ENCODE results near the gene ATP5MC2.

Gene ATP5MC2

GRCh38 chr12:53709671-53710070, 33.8 kb upstream of the ATP5MC2 start:
- no peak overlapping the region for H3K9ac ChIP-seq (ENCODE audit: low read depth in 1 of 2, low read length in 2 of 2)
- H3K27ac ChIP-seq (ENCODE audit: low read depth in 2 of 2, low read length in 2 of 2) = no peak overlapping the region
- H3K27me3 ChIP-seq (ENCODE audit: control insufficient read depth in 2 of 2, insufficient read depth in 2 of 2, low read length in 2 of 2) = peaks cover 6 to 10% of the 10 kb centered on the region in 2 donors
- H3K36me3 ChIP-seq (ENCODE audit: control insufficient read depth in 2 of 2, insufficient read depth in 2 of 2, low read length in 2 of 2) = peaks cover 20 to 25% of the 10 kb centered on the region in 2 donors
- no peak overlapping the region for H3K4me3 ChIP-seq (ENCODE audit: low read length in 2 of 2)
- no peaks in the 10 kb centered on the region for H3K9me3 ChIP-seq (ENCODE audit: control insufficient read depth in 2 of 2, low read length in 2 of 2)
- no peaks in the 10 kb centered on the region for H3K4me1 ChIP-seq (ENCODE audit: control insufficient read depth in 2 of 2, insufficient read depth in 2 of 2, low read length in 2 of 2)

- Histone ChIP-seq H3K9ac (ENCODE audit: low read depth in 1 of 2, low read length in 2 of 2) (no peak overlapping the region), H3K4me3 (ENCODE audit: low read length in 2 of 2) (no peak overlapping the region), H3K27ac (ENCODE audit: low read depth in 2 of 2, low read length in 2 of 2) (no peak overlapping the region), H3K27me3 (ENCODE audit: control insufficient read depth in 2 of 2, insufficient read depth in 2 of 2, low read length in 2 of 2) (peaks cover 28 to 32% of the 10 kb centered on the region in 2 donors), H3K4me1 (ENCODE audit: control insufficient read depth in 2 of 2, insufficient read depth in 2 of 2, low read length in 2 of 2) (no peaks in the 10 kb centered on the region), H3K36me3 (ENCODE audit: control insufficient read depth in 2 of 2, insufficient read depth in 2 of 2, low read length in 2 of 2) (no peaks in the 10 kb centered on the region), H3K9me3 (ENCODE audit: control insufficient read depth in 2 of 2, low read length in 2 of 2) (no peaks in the 10 kb centered on the region)
Observed at GRCh38 chr12:53706080-53706479, 30.2 kb upstream of the ATP5MC2 start.

GRCh38 chr12:53703756-53704155, 27.9 kb upstream of the ATP5MC2 start:
- Histone ChIP-seq H3K9me3 (ENCODE audit: control insufficient read depth in 2 of 2, low read length in 2 of 2) (no peaks in the 10 kb centered on the region), H3K9ac (ENCODE audit: low read depth in 1 of 2, low read length in 2 of 2) (no peak overlapping the region), H3K4me1 (ENCODE audit: control insufficient read depth in 2 of 2, insufficient read depth in 2 of 2, low read length in 2 of 2) (no peaks in the 10 kb centered on the region), H3K4me3 (ENCODE audit: low read length in 2 of 2) (no peak overlapping the region), H3K27me3 (ENCODE audit: control insufficient read depth in 2 of 2, insufficient read depth in 2 of 2, low read length in 2 of 2) (peaks cover 44 to 49% of the 10 kb centered on the region in 2 donors), H3K27ac (ENCODE audit: low read depth in 2 of 2, low read length in 2 of 2) (no peak overlapping the region), H3K36me3 (ENCODE audit: control insufficient read depth in 2 of 2, insufficient read depth in 2 of 2, low read length in 2 of 2) (no peaks in the 10 kb centered on the region)

- Histone ChIP-seq H3K4me1 (ENCODE audit: control insufficient read depth in 2 of 2, insufficient read depth in 2 of 2, low read length in 2 of 2) (peaks cover 0 to 3% of the 10 kb centered on the region in 2 donors), H3K27me3 (ENCODE audit: control insufficient read depth in 2 of 2, insufficient read depth in 2 of 2, low read length in 2 of 2) (peaks cover 51 to 52% of the 10 kb centered on the region in 2 donors), H3K9ac (ENCODE audit: low read depth in 1 of 2, low read length in 2 of 2) (peak overlapping the region in 1 of 2 donors; percentile 32), H3K36me3 (ENCODE audit: control insufficient read depth in 2 of 2, insufficient read depth in 2 of 2, low read length in 2 of 2) (no peaks in the 10 kb centered on the region), H3K27ac (ENCODE audit: low read depth in 2 of 2, low read length in 2 of 2) (no peak overlapping the region), H3K4me3 (ENCODE audit: low read length in 2 of 2) (no peak overlapping the region), H3K9me3 (ENCODE audit: control insufficient read depth in 2 of 2, low read length in 2 of 2) (no peaks in the 10 kb centered on the region)
Observed at GRCh38 chr12:53701518-53702264, 25.8 kb upstream of the ATP5MC2 start.

GRCh38 chr12:53700567-53700966, 24.7 kb upstream of the ATP5MC2 start:
- Histone ChIP-seq H3K27me3 (ENCODE audit: control insufficient read depth in 2 of 2, insufficient read depth in 2 of 2, low read length in 2 of 2) (peaks cover 58 to 62% of the 10 kb centered on the region in 2 donors), H3K36me3 (ENCODE audit: control insufficient read depth in 2 of 2, insufficient read depth in 2 of 2, low read length in 2 of 2) (no peaks in the 10 kb centered on the region), H3K27ac (ENCODE audit: low read depth in 2 of 2, low read length in 2 of 2) (no peak overlapping the region), H3K4me3 (ENCODE audit: low read length in 2 of 2) (no peak overlapping the region), H3K9ac (ENCODE audit: low read depth in 1 of 2, low read length in 2 of 2) (no peak overlapping the region), H3K9me3 (ENCODE audit: control insufficient read depth in 2 of 2, low read length in 2 of 2) (no peaks in the 10 kb centered on the region), H3K4me1 (ENCODE audit: control insufficient read depth in 2 of 2, insufficient read depth in 2 of 2, low read length in 2 of 2) (peaks cover 3 to 7% of the 10 kb centered on the region in 2 donors)

- no peak overlapping the region for H3K9ac ChIP-seq (ENCODE audit: low read depth in 1 of 2, low read length in 2 of 2)
- peaks cover 6 to 10% of the 10 kb centered on the region in 2 donors for H3K4me1 ChIP-seq (ENCODE audit: control insufficient read depth in 2 of 2, insufficient read depth in 2 of 2, low read length in 2 of 2)
- no peaks in the 10 kb centered on the region for H3K36me3 ChIP-seq (ENCODE audit: control insufficient read depth in 2 of 2, insufficient read depth in 2 of 2, low read length in 2 of 2)
- H3K27ac ChIP-seq (ENCODE audit: low read depth in 2 of 2, low read length in 2 of 2) = no peak overlapping the region
- H3K9me3 ChIP-seq (ENCODE audit: control insufficient read depth in 2 of 2, low read length in 2 of 2) = no peaks in the 10 kb centered on the region
- peaks cover 64 to 68% of the 10 kb centered on the region in 2 donors for H3K27me3 ChIP-seq (ENCODE audit: control insufficient read depth in 2 of 2, insufficient read depth in 2 of 2, low read length in 2 of 2)
- H3K4me3 ChIP-seq (ENCODE audit: low read length in 2 of 2) = no peak overlapping the region
Observed at GRCh38 chr12:53699678-53700025, 23.8 kb upstream of the ATP5MC2 start.

- peaks cover 66 to 71% of the 10 kb centered on the region in 2 donors for H3K27me3 ChIP-seq (ENCODE audit: control insufficient read depth in 2 of 2, insufficient read depth in 2 of 2, low read length in 2 of 2)
- H3K4me3 ChIP-seq (ENCODE audit: low read length in 2 of 2) = no peak overlapping the region
- H3K27ac ChIP-seq (ENCODE audit: low read depth in 2 of 2, low read length in 2 of 2) = no peak overlapping the region
- peaks cover 6 to 10% of the 10 kb centered on the region in 2 donors for H3K4me1 ChIP-seq (ENCODE audit: control insufficient read depth in 2 of 2, insufficient read depth in 2 of 2, low read length in 2 of 2)
- no peak overlapping the region for H3K9ac ChIP-seq (ENCODE audit: low read depth in 1 of 2, low read length in 2 of 2)
- H3K36me3 ChIP-seq (ENCODE audit: control insufficient read depth in 2 of 2, insufficient read depth in 2 of 2, low read length in 2 of 2) = no peaks in the 10 kb centered on the region
- no peaks in the 10 kb centered on the region for H3K9me3 ChIP-seq (ENCODE audit: control insufficient read depth in 2 of 2, low read length in 2 of 2)
Observed at GRCh38 chr12:53698948-53699677, 23.2 kb upstream of the ATP5MC2 start.

- Histone ChIP-seq H3K36me3 (ENCODE audit: control insufficient read depth in 2 of 2, insufficient read depth in 2 of 2, low read length in 2 of 2) (no peaks in the 10 kb centered on the region), H3K9ac (ENCODE audit: low read depth in 1 of 2, low read length in 2 of 2) (peak overlapping the region in 1 of 2 donors; percentile 45), H3K4me3 (ENCODE audit: low read length in 2 of 2) (peak overlapping the region; percentile 58 to 68), H3K9me3 (ENCODE audit: control insufficient read depth in 2 of 2, low read length in 2 of 2) (no peaks in the 10 kb centered on the region), H3K27ac (ENCODE audit: low read depth in 2 of 2, low read length in 2 of 2) (no peak overlapping the region), H3K27me3 (ENCODE audit: control insufficient read depth in 2 of 2, insufficient read depth in 2 of 2, low read length in 2 of 2) (peaks cover 60 to 66% of the 10 kb centered on the region in 2 donors), H3K4me1 (ENCODE audit: control insufficient read depth in 2 of 2, insufficient read depth in 2 of 2, low read length in 2 of 2) (peaks cover 6 to 10% of the 10 kb centered on the region in 2 donors)
Observed at GRCh38 chr12:53696655-53697331, 20.9 kb upstream of the ATP5MC2 start.

GRCh38 chr12:53696285-53696654, 20.4 kb upstream of the ATP5MC2 start:
- no peak overlapping the region for H3K27ac ChIP-seq (ENCODE audit: low read depth in 2 of 2, low read length in 2 of 2)
- H3K4me3 ChIP-seq (ENCODE audit: low read length in 2 of 2) = peak overlapping the region; percentile 58 to 68
- H3K9me3 ChIP-seq (ENCODE audit: control insufficient read depth in 2 of 2, low read length in 2 of 2) = no peaks in the 10 kb centered on the region
- H3K27me3 ChIP-seq (ENCODE audit: control insufficient read depth in 2 of 2, insufficient read depth in 2 of 2, low read length in 2 of 2) = peaks cover 55 to 63% of the 10 kb centered on the region in 2 donors
- peak overlapping the region in 1 of 2 donors; percentile 45 for H3K9ac ChIP-seq (ENCODE audit: low read depth in 1 of 2, low read length in 2 of 2)
- peaks cover 6 to 10% of the 10 kb centered on the region in 2 donors for H3K4me1 ChIP-seq (ENCODE audit: control insufficient read depth in 2 of 2, insufficient read depth in 2 of 2, low read length in 2 of 2)
- H3K36me3 ChIP-seq (ENCODE audit: control insufficient read depth in 2 of 2, insufficient read depth in 2 of 2, low read length in 2 of 2) = no peaks in the 10 kb centered on the region
